Measurements from ENCODE around the gene NABP2. TPM values are rescaled to one million over a fixed set of nuclear protein-coding genes. Genes with fewer than 3 reads are reported as not detected.
A peak's percentile ranks its signal among the peaks of the same experiment; 100 is the strongest.
"Not testable (repeated sequence)": the region's sequence is repeated elsewhere in the genome, so short reads cannot be mapped to it uniquely, and the experiment has no call there.

Gene NABP2
- total RNA-seq, 1 donor: 21.0 TPM

DNA sequence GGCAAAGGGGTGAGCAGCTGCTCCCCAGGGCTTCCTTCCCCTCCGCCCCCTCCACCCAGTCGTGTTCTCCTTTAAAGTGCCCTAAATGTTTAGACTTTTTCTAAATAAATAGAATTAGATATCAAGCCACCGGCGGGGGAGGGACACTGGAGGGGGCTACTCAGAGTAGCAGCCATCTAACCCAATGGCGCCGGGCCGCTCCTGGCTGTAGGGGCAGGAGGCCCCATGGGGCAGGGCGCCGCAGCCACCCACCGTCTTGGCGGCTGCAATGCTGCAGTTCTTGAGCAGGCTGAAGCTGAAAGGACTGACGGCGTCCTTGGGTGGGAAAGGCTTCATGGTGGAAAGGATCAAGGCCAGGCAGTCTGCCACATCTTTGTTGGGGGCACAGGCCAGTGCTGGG lies 18.8 kb downstream of the NABP2 start:
- DNase-seq (ENCODE audit: low read depth in 2 of 3, low spot score in 2 of 3): no peak

DNA sequence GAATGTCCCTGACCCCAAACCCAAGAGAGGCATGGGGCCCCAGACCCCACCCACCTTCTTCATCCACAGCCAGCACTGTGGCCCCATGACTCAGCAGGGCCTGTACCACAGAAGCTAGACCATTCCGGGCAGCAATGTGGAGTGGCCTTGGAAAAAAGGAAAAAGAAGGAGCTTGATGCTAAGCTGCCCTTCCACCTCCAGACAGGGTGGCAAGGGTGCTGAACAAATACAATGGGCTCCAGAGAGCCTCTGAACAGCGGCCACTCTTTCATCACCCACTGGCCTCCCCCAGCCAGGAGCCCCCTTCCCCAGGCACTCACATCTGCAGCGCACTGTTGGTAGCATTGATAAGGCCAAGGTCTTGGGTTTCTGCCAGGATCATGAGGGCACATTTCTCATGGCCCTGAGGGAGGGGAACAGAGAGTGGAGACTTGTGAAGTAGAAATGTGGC lies 19.6 kb downstream of the NABP2 start:
- peak in 1 of 3 donors; percentile 54 for DNase-seq (ENCODE audit: low read depth in 2 of 3, low spot score in 2 of 3)

GRCh38 chr12:56244494-56244893 lies 20.4 kb downstream of the NABP2 start:
- no peak for DNase-seq (ENCODE audit: low read depth in 2 of 3, low spot score in 2 of 3)

DNA sequence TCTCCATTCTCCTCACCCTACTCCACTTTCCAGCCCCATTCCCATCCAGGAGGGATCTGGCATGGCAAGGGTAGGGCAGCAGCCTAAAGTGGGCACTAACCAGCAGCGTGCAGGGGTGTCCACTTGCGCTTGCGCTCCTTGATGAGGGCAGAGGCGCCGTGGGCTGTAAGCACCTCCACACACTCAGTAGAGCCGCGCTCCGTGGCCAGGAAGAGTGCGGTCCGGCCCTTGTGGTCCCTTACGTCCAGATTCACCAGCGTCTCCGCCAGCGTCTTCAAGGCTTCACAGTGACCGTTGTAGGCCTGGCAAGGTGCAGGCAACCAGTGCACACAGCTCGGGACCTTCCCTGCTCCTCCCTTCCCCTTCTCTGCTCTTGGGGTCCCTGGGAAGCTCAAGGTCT lies 23.8 kb downstream of the NABP2 start:
- DNase-seq (ENCODE audit: low read depth in 2 of 3, low spot score in 2 of 3): no peak

DNA sequence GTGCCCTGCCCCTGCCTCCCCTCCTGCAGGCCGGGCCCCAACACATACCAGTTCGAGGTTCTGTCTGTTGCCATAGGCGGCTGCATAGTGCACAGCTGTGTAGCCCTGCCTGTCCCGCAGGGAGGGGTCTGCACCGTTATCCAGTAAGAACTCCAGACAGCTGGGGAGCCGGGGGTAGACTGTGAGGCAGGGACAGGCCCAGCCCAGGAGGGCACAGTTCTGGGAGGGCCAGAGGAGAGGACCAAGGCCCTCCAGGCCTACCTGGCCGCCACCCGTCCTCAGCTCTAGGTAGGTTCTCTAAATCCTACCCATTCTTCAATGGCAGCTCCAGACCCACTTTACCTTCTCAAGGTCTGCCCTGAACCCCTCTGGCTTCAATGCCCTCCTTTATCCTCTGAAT lies 24.6 kb downstream of the NABP2 start:
- no peak for DNase-seq (ENCODE audit: low read depth in 2 of 3, low spot score in 2 of 3)

DNA sequence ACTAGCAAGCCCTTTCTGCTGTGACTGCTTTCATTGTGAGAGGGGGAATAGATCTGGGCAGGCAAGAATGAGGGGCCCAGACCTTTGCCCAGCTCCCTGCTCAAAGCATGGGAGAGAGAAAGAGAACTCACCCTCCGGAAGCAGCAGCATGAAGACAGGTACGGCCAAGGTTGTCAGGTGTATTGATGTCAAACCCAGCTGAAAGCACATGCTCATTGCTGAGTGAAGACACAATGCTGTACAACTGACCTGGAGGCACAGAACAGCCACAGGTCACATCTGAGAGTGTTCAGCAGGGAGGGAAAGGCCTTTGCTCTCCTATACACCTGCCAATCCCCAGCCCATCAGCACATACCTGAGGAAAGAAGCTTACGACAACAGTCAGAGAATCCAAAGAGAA lies 28.5 kb downstream of the NABP2 start:
- DNase-seq (ENCODE audit: low read depth in 2 of 3, low spot score in 2 of 3): no peak

DNA sequence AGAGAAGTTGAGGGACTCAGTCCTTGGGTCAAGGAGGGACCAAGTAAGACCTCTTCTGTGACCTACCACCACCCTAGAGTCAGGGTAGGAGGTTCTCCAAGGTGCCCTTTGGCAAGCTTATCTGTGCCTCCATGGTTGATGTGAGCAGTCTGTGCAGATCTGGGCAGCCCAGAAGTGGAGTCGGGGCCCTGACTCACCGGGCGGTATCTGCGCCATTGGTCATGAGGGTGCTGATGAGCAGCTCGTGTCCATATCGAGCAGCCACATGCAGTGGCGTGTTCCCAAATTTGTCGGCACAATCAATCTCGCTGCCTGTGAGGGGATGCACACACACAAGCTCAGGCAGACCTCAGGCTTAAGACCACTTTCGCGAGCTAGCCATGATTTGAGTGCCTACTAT lies 28.9 kb downstream of the NABP2 start:
- DNase-seq (ENCODE audit: low read depth in 2 of 3, low spot score in 2 of 3): no peak

- DNase-seq (ENCODE audit: low read depth in 2 of 3, low spot score in 2 of 3): no peak
These were observed 31.5 kb downstream of the NABP2 start for GRCh38 chr12:56255671-56256070.

- DNase-seq (ENCODE audit: low read depth in 2 of 3, low spot score in 2 of 3): no peak
These were observed 32.3 kb downstream of the NABP2 start for GRCh38 chr12:56256326-56256960.

- no peak for DNase-seq (ENCODE audit: low read depth in 2 of 3, low spot score in 2 of 3)
These were observed 32.9 kb downstream of the NABP2 start for GRCh38 chr12:56257071-56257470.

GRCh38 chr12:56257491-56258067 lies 33.4 kb downstream of the NABP2 start:
- DNase-seq (ENCODE audit: low read depth in 2 of 3, low spot score in 2 of 3): peak in 1 of 3 donors; percentile 17

GRCh38 chr12:56258068-56258819 lies 34.1 kb downstream of the NABP2 start, which contains the start of gene ANKRD52:
Gene ANKRD52 (minus strand): TSS chr12:56258384. CDS start chr12:56258269, 115 bp downstream.
- DNase-seq (ENCODE audit: low read depth in 2 of 3, low spot score in 2 of 3): peak; percentile 73 to 85 (median 85)

GRCh38 chr12:56258820-56259183 lies 34.7 kb downstream of the NABP2 start:
- no peak for DNase-seq (ENCODE audit: low read depth in 2 of 3, low spot score in 2 of 3)

DNA sequence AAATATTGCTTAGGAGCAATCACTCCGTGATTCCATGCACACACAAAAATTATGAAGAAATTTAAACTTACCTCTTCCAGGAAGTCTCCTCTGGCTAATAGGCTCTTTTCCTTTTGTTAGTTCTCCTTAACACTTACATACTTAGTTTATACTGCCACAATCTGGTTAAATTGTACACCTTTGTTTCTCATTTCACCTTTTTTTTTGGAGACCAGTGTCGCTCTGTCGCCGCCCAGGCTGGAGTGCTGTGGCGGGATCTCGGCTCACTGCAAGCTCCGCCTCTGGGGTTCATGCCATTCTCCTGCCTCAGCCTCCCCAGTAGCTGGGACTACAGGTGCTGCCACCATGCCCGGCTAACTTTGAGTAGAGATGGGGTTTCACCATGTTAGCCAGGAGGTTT lies 36.2 kb downstream of the NABP2 start:
- DNase-seq (ENCODE audit: low read depth in 2 of 3, low spot score in 2 of 3): no peak

- DNase-seq (ENCODE audit: low read depth in 2 of 3, low spot score in 2 of 3): no peak
These were observed 36.8 kb downstream of the NABP2 start for GRCh38 chr12:56260921-56261320.

DNA sequence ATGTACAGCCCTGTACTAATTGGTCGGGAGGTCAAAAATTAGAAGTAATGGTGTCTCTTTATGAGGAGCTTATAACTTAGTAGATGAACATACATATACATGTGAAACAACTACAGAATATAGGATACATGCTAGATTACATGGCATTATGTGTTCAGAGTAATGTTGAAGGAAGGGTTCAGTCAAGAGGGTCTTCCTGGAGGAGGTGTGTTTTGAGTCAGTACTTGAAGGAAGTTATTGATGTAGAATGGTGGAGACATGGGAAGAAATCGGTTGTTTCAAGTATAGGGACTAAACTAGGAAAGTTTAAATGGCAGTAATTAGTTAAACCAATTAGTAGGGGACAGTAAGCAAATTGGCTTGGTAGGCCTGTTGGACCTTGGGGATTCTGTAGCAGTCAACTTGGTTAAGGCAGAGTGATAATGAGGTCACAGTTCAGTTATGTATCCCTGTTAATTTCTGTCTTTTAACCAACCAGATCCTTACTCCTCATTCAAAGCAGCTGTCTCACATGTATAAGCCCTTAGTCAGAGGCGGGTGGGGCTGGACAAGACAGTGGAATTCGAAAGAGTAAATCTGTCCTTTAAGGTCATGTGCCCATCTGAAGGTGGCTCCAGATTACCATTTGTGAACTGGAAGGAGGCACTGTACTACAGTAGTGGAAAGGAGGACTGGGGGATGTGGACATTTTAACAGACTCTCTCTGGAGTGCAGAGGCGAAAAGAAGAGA lies 37.5 kb downstream of the NABP2 start:
- no peak for DNase-seq (ENCODE audit: low read depth in 2 of 3, low spot score in 2 of 3)

- not testable (repeated sequence) for DNase-seq (ENCODE audit: low read depth in 2 of 3, low spot score in 2 of 3)
These were observed 38.8 kb downstream of the NABP2 start for GRCh38 chr12:56262955-56263354.

DNA sequence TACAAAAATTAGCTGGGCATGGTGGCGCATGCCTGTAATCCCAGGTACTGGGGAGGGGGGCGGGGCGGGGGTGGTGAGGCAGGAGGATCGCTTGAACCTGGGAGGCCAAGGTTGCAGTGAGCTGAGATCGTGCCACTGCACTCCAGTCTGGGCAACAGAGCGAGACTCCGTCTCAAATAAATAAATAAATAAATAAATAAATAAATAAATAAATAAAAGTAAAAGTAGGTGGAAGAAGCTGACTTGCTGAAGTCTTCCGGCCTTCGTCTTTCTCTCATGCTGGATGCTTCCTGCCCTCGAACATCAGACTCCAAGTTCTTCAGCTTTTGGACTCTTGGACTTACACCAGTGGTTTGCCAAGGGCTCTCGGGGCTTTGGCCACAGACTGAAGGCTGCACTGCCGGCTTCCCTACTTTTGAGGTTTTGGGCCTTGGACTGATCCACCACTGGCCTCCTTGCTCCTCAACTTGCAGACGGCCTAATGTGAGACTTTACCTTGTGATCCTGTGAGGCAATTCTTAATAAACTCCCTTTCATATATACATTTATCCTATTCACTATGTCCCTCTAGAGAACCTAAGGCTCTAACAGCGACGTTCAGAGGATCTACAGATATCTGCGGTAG lies 42.0 kb downstream of the NABP2 start:
- not testable (repeated sequence) for DNase-seq (ENCODE audit: low read depth in 2 of 3, low spot score in 2 of 3)

DNA sequence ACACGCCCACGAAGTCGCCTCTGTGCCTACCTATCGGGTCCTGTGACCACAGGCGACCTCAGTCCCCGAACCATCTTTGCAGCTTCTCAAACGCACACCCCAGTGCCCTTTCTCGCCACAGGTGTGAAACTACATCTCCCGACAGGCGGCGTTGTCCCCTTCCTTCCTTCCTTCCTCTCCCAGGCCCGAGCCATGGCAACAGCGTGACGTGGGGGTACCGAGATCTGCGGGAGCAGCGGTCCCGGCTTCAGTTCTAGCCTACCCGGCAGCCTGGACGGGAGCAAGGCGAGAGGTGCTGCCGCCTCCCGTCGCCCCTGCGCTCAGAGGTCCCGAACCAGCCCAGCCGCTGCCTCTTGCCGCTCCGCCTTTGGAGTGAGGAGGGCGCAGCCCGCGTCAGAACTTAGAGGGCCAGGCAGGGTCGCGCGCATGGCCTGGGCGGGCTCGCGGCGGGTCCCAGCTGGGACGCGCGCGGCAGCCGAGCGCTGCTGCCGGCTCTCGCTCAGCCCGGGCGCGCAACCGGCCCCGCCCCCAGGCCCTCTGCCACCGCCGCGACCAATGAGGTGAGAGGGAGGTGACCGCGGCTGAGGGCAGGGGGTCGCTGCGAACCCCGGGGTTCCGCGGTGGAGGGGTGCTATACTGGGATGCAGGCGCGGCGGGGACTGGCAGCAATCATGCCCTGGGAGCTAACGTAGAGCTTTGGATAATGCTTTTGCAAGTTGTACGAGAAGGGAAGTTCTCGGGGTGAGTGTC lies 42.7 kb downstream of the NABP2 start, which contains the start of gene COQ10A:
TSS of gene COQ10A (plus strand) at position 250 of the 750 bp plus-strand sequence. CDS start at position 427, 177 bp downstream.
- peak; percentile 82 to 93 (median 89) for DNase-seq (ENCODE audit: low read depth in 2 of 3, low spot score in 2 of 3)
